PC-9 (cell line): Measurements from ENCODE around the gene ALKBH7. TPM values are rescaled to one million over a fixed set of nuclear protein-coding genes. Genes with fewer than 3 reads are reported as not detected.

Experiments
- BruUV-seq: library from RNA; stranded (reverse); fragments of 400-500 nt; replicated peaks from 2 replicates; lab custom pipeline; 2021; lab: Mats Ljungman, UMichigan
- CTCF ChIA-PET: fragments of 300-600 bp; sonication (Branson Sonifier 250); formaldehyde crosslinking; loops from one replicate; lab custom pipeline; 2022; ENCODE audit warnings: antibody characterized with exemption; lab: Charles Lee
- POLR2A ChIA-PET: fragments of 300-600 bp; sonication (Branson Sonifier 250); formaldehyde crosslinking; loops from one replicate; lab custom pipeline; 2022; ENCODE audit warnings: antibody characterized with exemption; ENCODE audit not compliant: unreplicated experiment; lab: Charles Lee
- DNase-seq, 2 experiments: peaks; one replicate each; pipeline versions ENCODE4 v3.0.0 to v3.0.0-alpha.2; 2015 to 2022; ENCODE audit warnings: mixed read lengths in 1 of 2
- H2AFZ ChIP-seq: fragments of 200-600 bp; sonication (generic); 2 replicates; pipeline ENCODE4 v1.8.1; 2017; ENCODE audit warnings: antibody characterized with exemption
- H3F3A ChIP-seq: fragments of 200-600 bp; sonication (generic); 2 replicates; pipeline ENCODE4 v1.8.1; 2017; ENCODE audit warnings: antibody characterized with exemption, mild to moderate bottlenecking, low read depth; ENCODE audit not compliant: insufficient read depth
- H3K27ac ChIP-seq: fragments of 200-600 bp; sonication (generic); 2 replicates; pipeline ENCODE4 v1.6.1; 2016; ENCODE audit warnings: mixed run types
- H3K27me3 ChIP-seq: fragments of 200-600 bp; sonication (generic); 2 replicates; pipeline ENCODE4 v1.6.1; 2016; ENCODE audit warnings: low read depth, mixed run types; ENCODE audit not compliant: insufficient read depth
- H3K36me3 ChIP-seq: fragments of 200-600 bp; sonication (generic); 2 replicates; pipeline ENCODE4 v1.6.1; 2016; ENCODE audit warnings: low read depth, mixed run types
- H3K4me1 ChIP-seq: fragments of 200-600 bp; sonication (generic); replicated peaks from 2 replicates; pipeline ENCODE4 v1.6.1; 2016; ENCODE audit warnings: mixed run types; ENCODE audit not compliant: insufficient read depth
- H3K4me2 ChIP-seq: fragments of 200-600 bp; sonication (generic); 2 replicates; pipeline ENCODE4 v1.6.1; 2017; ENCODE audit warnings: mixed run types
- H3K4me3 ChIP-seq: fragments of 200-600 bp; sonication (generic); 2 replicates; pipeline ENCODE4 v1.6.1; 2016; ENCODE audit warnings: mixed run types
- H3K79me2 ChIP-seq: fragments of 200-600 bp; sonication (generic); 2 replicates; pipeline ENCODE4 v1.6.1; 2017; ENCODE audit warnings: low read depth, mixed run types
- H3K9me2 ChIP-seq: fragments of 200-600 bp; sonication (generic); 2 replicates; pipeline ENCODE4 v1.8.1; 2017; ENCODE audit warnings: mild to moderate bottlenecking; ENCODE audit not compliant: insufficient read depth
- H3K9me3 ChIP-seq: fragments of 200-600 bp; sonication (generic); 2 replicates; pipeline ENCODE4 v1.8.1; 2016; ENCODE audit warnings: low read depth; ENCODE audit not compliant: insufficient read depth
- H4K20me1 ChIP-seq: fragments of 200-600 bp; sonication (generic); 2 replicates; pipeline ENCODE4 v1.8.1; 2017; ENCODE audit not compliant: insufficient read depth
- CTCF ChIP-seq: fragments of 200-600 bp; sonication (generic); conservative IDR thresholded peaks from 2 replicates; pipeline ENCODE4 v1.6.1; 2017; ENCODE audit warnings: mixed run types, antibody characterized with exemption, mild to moderate bottlenecking, moderate library complexity
- EZH2 ChIP-seq: fragments of 200-600 bp; sonication (generic); IDR thresholded peaks from 2 replicates; pipeline ENCODE4 v1.8.0; 2017; ENCODE audit warnings: antibody characterized with exemption, low read depth
- intact Hi-C: fragments of 100-400 bp; cut with micrococcal nuclease; formaldehyde crosslinking; loops from one replicate; pipeline ENCODE4 v1.10.0; 2022; ENCODE audit not compliant: unreplicated experiment
- microRNA-seq: library from miRNA; unstranded; fragments of <30 nt; microRNA quantifications from one replicate; pipeline ENCODE4 v1.2.0, GENCODE V29; 2021; ENCODE audit warnings: borderline number of aligned reads, borderline replicate concordance
- total RNA-seq: library from RNA; stranded (reverse); gene quantifications from 2 replicates; pipeline ENCODE4 v1.2.3, GENCODE V29; 2021

ALKBH7 gene
- total RNA-seq, 1 experiment from 2014 or later = 53.6 TPM

- Histone ChIP-seq H3K36me3 (no peaks in the 10 kb centered on the region), H3K79me2 (peaks cover 40% of the 10 kb centered on the region), H3K9me2 (no peaks in the 10 kb centered on the region), H3K27me3 (no peaks in the 10 kb centered on the region), H3K4me3 (peak within 1 kb of the TSS; percentile 75), H3K4me1 (peaks cover 10% of the 10 kb centered on the region), H2AFZ (peak within 1 kb of the TSS; percentile 73), H4K20me1 (peaks cover 44% of the 10 kb centered on the region), H3K4me2 (peak within 1 kb of the TSS; percentile 87), H3K9me3 (no peaks in the 10 kb centered on the region), H3K27ac (peak within 1 kb of the TSS; percentile 18; the same call in 1 of the 2 replicates), H3F3A (no peaks in the 10 kb centered on the region)
- intact Hi-C loops = loop anchor here (5.0 kb wide), 1 partner anchor 38 kb away; the partner anchor contains the start of gene CRB3
- DNase-seq = no peak
- TF ChIP-seq EZH2 (no peak), CTCF (no peak)
- CTCF ChIA-PET = interaction anchor here (0.6 kb wide), 1 partner anchor 52 kb away, joined by 3 read pairs; the partner anchor contains the start of gene ALKBH7
- POLR2A ChIA-PET = interaction anchor here (0.6 to 1.1 kb wide), 5 partner anchors 31 to 952 kb away, joined by 3 to 6 read pairs (median 4); partner anchors contain the start of gene TNFSF9
- no TSS peak for BruUV-seq
These were observed 51.8 kb downstream of the ALKBH7 start, which contains the start of gene KHSRP for GRCh38 chr19:6424195-6424938. Gene KHSRP, minus strand, starts transcription at chr19:6424811. Its CDS starts 110 bp downstream, at chr19:6424701.

Small RNA genes within 50 kb of the gene (microRNA-seq; reads per million reads assigned to microRNA genes)
- gene MIR3940 = 53.9 reads per million, percentile 44 among the genes with 10 or more reads in this experiment
- not detected for gene MIR6790
- gene MIR6885 = not detected

Other genes starting within 250 kb of the ALKBH7 start
- gene ACSBG2, start 237.1 kb upstream of the ALKBH7 start, total RNA-seq = not detected in 2 replicates
- gene MLLT1, start 92.8 kb upstream of the ALKBH7 start, total RNA-seq = 36.8 and 44.2 TPM in 2 replicates
- not detected in 2 replicates for gene ACER1, start 39.2 kb upstream of the ALKBH7 start, total RNA-seq
- 63.7 and 65.3 TPM in 2 replicates for gene CLPP, start 11.3 kb upstream of the ALKBH7 start, total RNA-seq
- gene PSPN, start 3.1 kb downstream of the ALKBH7 start, total RNA-seq = 1.3 TPM in 2 replicates
- gene GTF2F1, start 20.4 kb downstream of the ALKBH7 start, total RNA-seq = 40.9 and 43.8 TPM in 2 replicates
- gene KHSRP, start 52.0 kb downstream of the ALKBH7 start, total RNA-seq = 201 and 288 TPM in 2 replicates
- not detected in 2 replicates for gene SLC25A41, start 61.0 kb downstream of the ALKBH7 start, total RNA-seq
- gene SLC25A23, start 87.0 kb downstream of the ALKBH7 start, total RNA-seq = 57.5 and 59.5 TPM in 2 replicates
- gene CRB3, start 91.5 kb downstream of the ALKBH7 start, total RNA-seq = 36.4 and 40.6 TPM in 2 replicates
- gene DENND1C, start 109.0 kb downstream of the ALKBH7 start, total RNA-seq = not detected in 2 replicates
- gene TUBB4A, start 129.5 kb downstream of the ALKBH7 start, total RNA-seq = not detected in 2 replicates
- gene TNFSF9, start 158.2 kb downstream of the ALKBH7 start, total RNA-seq = 8.4 and 11.2 TPM in 2 replicates
- not detected in 2 replicates for gene CD70, start 218.4 kb downstream of the ALKBH7 start, total RNA-seq